ENCODE results near the gene RERG. TPM values are rescaled to one million over a fixed set of nuclear protein-coding genes. Genes with fewer than 3 reads are reported as not detected.
"Not testable (repeated sequence)": the region's sequence is repeated elsewhere in the genome, so short reads cannot be mapped to it uniquely, and the experiment has no call there.

The RERG gene
- polyA plus RNA-seq, 1 donor, result 3.2 TPM

- no peak for DNase-seq
These were observed 78.5 kb downstream of the RERG start for GRCh38 chr12:15142711-15143110.

DNA sequence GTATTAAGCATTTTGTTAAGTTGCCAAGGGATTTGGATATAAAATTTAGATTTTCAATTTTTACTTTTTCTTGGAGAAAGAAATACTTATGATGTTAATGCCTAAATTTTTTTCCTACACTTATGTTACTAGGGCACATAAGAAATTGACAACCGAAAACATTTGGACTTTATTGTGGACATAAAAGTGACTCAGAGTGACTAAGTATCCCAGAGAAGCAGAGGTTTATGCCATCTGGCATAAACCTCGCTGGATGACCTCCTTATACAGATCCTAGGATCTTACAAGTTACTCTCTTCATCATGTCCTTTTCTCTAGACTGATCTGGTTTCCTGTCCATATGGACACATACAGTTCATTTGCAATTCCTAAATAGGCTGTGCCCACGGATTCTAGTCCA, 89.8 kb downstream of the RERG start:
- DNase-seq, result peak; percentile 55

GRCh38 chr12:15130541-15130940, 90.7 kb downstream of the RERG start:
- no peak for DNase-seq

DNA sequence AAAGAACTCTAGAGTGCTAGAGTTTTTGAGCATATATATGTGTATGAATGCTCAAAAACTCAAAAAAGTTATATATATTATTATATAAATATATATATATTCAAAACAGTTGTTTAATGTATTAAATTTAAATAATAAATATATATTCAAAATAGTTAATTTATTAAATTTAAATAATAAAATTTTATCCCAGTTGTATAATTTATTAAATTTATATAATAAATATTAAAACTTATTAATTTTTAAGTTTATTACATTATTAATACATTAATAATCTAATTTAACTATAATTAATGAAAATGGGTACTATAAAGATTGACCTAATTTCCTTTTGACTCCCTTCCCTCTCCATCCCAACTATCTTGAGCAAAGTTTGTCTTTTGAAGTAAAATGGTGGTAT, 97.8 kb downstream of the RERG start:
- no peak for DNase-seq

- DNase-seq, result no peak
These were observed 98.9 kb downstream of the RERG start for GRCh38 chr12:15122344-15122743.

DNA sequence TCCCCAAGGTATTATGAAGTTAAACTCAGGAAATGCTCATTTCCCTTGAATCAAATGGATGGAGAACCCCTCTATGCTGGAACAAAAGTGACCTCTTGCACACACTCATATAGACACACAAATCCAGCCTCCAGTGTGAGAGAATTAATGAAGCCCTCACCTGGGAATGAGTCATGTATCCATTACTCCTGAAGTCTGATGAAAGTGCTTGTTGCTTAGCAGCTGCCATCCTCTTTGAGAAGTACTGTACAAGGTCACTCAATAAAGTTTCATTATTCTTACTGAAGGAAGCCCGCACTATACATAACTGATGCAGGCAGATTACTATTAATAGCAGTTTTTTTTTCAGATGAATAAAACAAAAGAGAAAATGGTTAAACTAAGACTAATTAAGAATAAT, 102.3 kb downstream of the RERG start:
- DNase-seq, result no peak

DNA sequence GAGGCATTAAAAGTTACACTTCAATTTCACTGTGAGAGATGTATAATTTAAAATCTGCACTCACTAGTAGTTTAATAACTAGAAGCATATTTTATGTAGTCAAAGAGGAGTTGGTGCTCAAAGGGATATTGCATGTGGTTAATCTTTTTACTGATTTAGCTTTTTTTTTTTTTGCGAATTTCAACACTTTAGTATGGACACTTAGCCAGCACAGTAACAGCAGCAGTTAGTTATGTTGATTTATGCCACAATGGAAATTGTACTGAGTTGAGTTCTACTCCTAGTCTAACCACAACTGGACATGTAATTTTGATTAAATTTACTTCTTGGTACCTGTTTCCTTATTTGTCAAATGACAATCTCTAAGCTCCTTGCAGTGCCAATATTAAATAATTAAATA, 104.2 kb downstream of the RERG start:
- DNase-seq, result no peak

- DNase-seq, result no peak
These were observed 105.1 kb downstream of the RERG start for GRCh38 chr12:15116086-15116485.

DNA sequence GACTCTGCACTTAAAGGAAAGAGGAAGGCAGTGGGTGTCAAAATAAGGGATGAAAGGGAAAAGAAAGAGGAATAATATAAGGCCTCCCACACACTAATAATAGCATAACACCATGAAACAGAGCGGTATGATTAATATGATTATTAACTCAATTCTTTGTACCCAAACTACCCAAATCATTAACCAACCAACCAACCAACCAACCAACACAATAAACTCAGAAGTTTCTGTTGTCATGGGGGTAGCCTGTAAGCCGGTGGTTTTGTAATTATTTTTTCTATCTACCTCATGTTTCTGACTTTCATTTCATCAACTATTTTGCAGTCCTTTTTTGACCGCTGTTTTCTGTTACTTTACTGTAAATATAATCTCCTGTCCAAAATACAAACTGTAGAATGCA, 105.8 kb downstream of the RERG start:
- no peak for DNase-seq

DNA sequence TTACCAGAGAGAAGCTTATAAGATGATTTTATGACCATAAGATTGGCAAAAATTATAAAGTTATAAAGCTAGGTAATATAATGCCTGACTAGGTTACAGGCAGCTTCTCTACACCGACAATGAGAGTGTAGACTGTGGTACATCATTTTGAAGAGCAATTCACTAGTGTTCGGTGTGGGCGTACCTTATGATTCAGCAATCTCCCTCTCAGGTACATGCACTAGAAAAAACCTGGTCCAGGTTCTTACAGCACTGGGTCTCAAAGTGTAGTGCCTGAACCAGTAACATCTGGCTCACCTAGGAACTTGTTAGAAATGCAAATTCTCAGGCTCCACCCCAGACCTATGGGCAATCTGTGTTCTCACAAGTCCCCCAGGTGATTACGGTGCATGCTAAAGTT, 106.7 kb downstream of the RERG start:
- no peak for DNase-seq

- DNase-seq, result no peak
These were observed 128.4 kb downstream of the RERG start for GRCh38 chr12:15092826-15093225.

- DNase-seq, result no peak
These were observed 130.8 kb downstream of the RERG start for GRCh38 chr12:15090441-15090840.

DNA sequence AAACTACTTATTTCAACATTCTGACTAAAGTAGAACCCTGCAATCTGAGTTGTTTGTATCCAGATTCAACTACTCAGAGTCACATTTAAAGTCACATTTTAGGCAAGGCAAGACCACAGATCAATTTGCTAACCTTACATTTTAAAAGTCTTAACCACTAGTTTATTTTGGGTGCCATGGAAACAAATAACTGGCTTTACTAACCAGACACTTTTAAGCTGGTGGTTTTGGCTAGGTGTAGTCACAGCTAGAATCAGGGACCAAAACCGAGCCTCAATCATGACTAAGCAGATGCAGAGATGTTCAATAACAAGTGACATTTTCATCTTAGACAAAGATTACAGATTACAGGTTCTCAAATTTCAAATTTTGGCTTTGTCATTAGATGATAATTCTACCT, 133.1 kb downstream of the RERG start:
- no peak for DNase-seq

GRCh38 chr12:15077751-15078150, 143.5 kb downstream of the RERG start:
- not testable (repeated sequence) for DNase-seq

DNA sequence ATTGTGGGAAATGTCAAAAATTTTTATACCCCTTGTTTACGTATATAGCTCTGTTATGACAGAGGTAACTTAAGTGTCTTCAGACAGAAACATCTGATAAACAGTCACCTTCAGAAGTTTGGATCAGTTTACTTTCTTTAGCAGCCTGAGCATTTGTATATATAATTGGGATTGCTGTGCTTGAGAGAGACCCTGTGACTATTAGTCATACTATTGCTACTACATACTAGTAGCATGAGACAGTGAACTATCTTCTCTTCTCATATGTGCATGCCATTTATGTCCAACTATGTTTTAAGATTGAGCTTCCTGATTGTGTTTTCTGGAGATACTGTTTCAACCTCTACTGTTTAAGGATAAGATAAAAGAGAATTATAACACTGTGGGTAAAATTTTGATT, 146.9 kb downstream of the RERG start:
- no peak for DNase-seq

DNA sequence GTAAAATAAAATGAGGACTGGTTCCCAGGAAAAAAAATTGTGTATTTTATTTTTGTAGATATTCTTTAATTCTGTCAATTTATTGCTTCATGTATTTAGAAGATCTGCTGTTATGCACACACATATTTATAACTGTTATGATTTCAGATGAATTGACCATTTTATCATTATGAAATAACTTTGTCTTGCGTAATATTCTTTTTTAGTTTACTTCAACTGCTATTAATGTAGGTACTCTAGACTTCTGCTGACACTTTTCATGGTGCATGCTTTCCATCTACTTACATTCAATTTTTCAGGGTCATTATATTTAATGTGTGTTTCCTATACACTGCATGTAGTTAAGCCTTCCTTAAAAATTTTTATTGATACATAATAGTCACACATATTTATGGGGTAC, 162.1 kb downstream of the RERG start:
- no peak for DNase-seq

Other genes with a start within 250 kb of the RERG start
- gene PDE6H, start 248.4 kb downstream of the RERG start, polyA plus RNA-seq (ENCODE audit: insufficient read length), result not detected
- 1.9 TPM for gene PTPRO, start 101.1 kb upstream of the RERG start, polyA plus RNA-seq (ENCODE audit: insufficient read length)

Data from hindlimb muscle (tissue), 1 donor.